T-helper 17 cell (primary cell): ENCODE measurements around the gene SEL1L. TPM values are rescaled to one million over a fixed set of nuclear protein-coding genes. Genes with fewer than 3 reads are reported as not detected.
"Not testable (repeated sequence)": the region's sequence is repeated elsewhere in the genome, so short reads cannot be mapped to it uniquely, and the experiment has no call there.

ENCODE experiments used
- ATAC-seq: fragments of 150-1000 bp; cut with Tn5 transposase; 2 replicates; pipeline ENCODE4 v1.10.0; 2021; ENCODE audit warnings: mild to moderate bottlenecking, moderate library complexity
- DNase-seq, 3 donors: peaks; one replicate each; pipeline versions ENCODE4 v3.0.0 to v3.0.0-alpha.2; 2020 to 2021
- H3K9me3 ChIP-seq: one replicate; pipeline ENCODE4 v1.7.0; 2013; ENCODE audit warnings: low read length, mild to moderate bottlenecking; ENCODE audit not compliant: control insufficient read depth, poor library complexity, severe bottlenecking
- H3K27ac Mint-ChIP-seq: one replicate; pipeline ENCODE4 v1.8.0; 2022; ENCODE audit warnings: mild to moderate bottlenecking, moderate library complexity, mixed read lengths
- H3K27me3 Mint-ChIP-seq: one replicate; pipeline ENCODE4 v1.8.0; 2022; ENCODE audit warnings: mixed read lengths
- H3K36me3 Mint-ChIP-seq: one replicate; pipeline ENCODE4 v1.8.0; 2022; ENCODE audit warnings: low read depth, mixed read lengths
- H3K4me1 Mint-ChIP-seq: one replicate; pipeline ENCODE4 v1.8.0; 2022; ENCODE audit warnings: mild to moderate bottlenecking, mixed read lengths
- H3K4me3 Mint-ChIP-seq: one replicate; pipeline ENCODE4 v1.8.0; 2022; ENCODE audit warnings: mild to moderate bottlenecking, moderate library complexity, mixed read lengths
- total RNA-seq, 4 donors: library from RNA in 2 of 4; stranded (reverse) in 2 of 4; gene quantifications; one replicate each; pipeline ENCODE4 v1.2.3 and lab custom pipeline; 2022 to 2026

Gene SEL1L
- total RNA-seq, 2 donors from 2014 or later = 44.2 to 61.1 TPM

DNA sequence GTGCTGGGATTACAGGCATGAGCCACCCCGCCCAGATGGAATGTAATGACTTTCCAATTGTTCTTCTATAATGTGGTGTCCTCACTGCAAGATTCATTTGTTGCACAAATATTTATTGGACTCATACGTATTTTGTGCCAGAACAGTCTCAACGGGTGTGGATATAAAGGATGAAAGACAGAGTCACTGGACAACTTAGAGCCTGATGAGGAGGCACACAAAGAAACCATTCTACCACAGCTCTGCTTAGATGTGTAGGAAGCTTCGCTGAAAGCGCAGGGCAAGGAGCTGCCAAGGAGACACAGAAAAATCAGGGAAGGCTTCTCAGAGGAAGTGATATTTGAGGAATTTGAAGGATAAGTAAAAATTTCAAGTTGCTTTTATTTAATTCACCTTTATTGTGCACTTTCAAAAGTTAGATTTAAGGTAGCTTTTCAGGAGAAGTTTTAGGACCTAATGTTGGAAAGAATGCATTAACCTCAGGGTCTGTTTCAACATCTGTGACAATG lies 92.0 kb downstream of the SEL1L start:
- DNase-seq (no peak), ATAC-seq (no peak)
- H3K27ac Mint-ChIP-seq = no peak overlapping the region
- H3K4me3 Mint-ChIP-seq = no peak overlapping the region
- peaks cover 80% of the 10 kb centered on the region for H3K27me3 Mint-ChIP-seq
- H3K9me3 ChIP-seq = no peaks in the 10 kb centered on the region
- no peaks in the 10 kb centered on the region for H3K36me3 Mint-ChIP-seq
- peaks cover 3% of the 10 kb centered on the region for H3K4me1 Mint-ChIP-seq

- Mint-ChIP-seq H3K27ac (no peak overlapping the region), H3K4me3 (no peak overlapping the region), H3K4me1 (peaks cover 6% of the 10 kb centered on the region), H3K27me3 (peaks cover 83% of the 10 kb centered on the region), H3K36me3 (peaks cover 2% of the 10 kb centered on the region)
- no peak for ATAC-seq
- H3K9me3 ChIP-seq = no peaks in the 10 kb centered on the region
- no peak for DNase-seq
Measured at GRCh38 chr14:81440041-81440440, 93.6 kb downstream of the SEL1L start.

- ATAC-seq (no peak), DNase-seq (no peak)
- Mint-ChIP-seq H3K27me3 (peaks cover 91% of the 10 kb centered on the region), H3K36me3 (peaks cover 2% of the 10 kb centered on the region), H3K4me1 (peaks cover 9% of the 10 kb centered on the region), H3K27ac (no peak overlapping the region), H3K4me3 (peak overlapping the region; percentile 77)
- no peaks in the 10 kb centered on the region for H3K9me3 ChIP-seq
Measured at GRCh38 chr14:81437244-81437643, 96.4 kb downstream of the SEL1L start.

DNA sequence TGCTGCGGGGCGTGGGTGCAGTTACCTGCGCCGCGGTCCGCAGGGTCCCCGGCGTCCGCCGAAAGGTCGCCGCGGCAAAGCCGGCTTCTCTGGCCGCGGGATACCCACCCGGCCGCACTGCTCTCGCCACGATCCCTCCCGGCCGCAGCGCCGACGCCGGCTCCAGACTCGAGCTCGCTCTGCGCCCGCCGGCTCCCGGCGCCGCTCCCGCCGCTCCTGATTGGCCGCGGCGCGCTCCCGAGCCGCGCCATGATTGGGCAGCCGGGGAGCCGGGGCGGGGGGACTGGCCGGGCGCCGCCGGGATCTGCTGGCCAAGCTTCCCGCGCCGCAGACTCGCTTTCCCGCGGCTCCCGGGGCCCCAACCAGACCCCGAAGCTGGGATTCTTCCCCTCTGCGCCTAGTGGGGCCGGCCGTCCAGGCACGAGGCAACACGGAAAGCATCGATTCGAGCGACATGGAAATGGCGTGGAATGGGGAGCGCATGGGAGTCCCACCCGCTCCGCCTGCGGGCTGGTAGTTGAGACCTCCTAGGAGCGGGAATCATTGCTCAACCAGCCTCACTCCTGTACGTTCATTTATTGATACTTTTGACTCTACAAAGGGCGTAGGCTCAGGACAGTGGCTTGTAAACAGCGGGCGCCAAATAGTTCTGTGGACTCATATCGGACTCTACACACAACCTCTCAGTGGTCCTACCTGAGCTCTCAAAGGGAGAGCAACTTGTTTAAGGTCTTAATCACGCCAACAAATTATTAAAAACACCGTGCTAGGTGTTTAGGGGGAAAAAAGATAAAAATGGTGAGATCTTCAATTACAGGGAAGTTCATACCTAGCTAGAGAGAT lies 97.1 kb downstream of the SEL1L start:
- ATAC-seq = peak; percentile 76
- H3K9me3 ChIP-seq = no peaks in the 10 kb centered on the region
- peak in 2 of 3 donors; percentile 14 to 19 for DNase-seq
- H3K36me3 Mint-ChIP-seq = peaks cover 2% of the 10 kb centered on the region
- H3K27me3 Mint-ChIP-seq = peaks cover 87% of the 10 kb centered on the region
- H3K27ac Mint-ChIP-seq = no peak overlapping the region
- peak overlapping the region; percentile 77 for H3K4me3 Mint-ChIP-seq
- H3K4me1 Mint-ChIP-seq = peaks cover 12% of the 10 kb centered on the region

DNA sequence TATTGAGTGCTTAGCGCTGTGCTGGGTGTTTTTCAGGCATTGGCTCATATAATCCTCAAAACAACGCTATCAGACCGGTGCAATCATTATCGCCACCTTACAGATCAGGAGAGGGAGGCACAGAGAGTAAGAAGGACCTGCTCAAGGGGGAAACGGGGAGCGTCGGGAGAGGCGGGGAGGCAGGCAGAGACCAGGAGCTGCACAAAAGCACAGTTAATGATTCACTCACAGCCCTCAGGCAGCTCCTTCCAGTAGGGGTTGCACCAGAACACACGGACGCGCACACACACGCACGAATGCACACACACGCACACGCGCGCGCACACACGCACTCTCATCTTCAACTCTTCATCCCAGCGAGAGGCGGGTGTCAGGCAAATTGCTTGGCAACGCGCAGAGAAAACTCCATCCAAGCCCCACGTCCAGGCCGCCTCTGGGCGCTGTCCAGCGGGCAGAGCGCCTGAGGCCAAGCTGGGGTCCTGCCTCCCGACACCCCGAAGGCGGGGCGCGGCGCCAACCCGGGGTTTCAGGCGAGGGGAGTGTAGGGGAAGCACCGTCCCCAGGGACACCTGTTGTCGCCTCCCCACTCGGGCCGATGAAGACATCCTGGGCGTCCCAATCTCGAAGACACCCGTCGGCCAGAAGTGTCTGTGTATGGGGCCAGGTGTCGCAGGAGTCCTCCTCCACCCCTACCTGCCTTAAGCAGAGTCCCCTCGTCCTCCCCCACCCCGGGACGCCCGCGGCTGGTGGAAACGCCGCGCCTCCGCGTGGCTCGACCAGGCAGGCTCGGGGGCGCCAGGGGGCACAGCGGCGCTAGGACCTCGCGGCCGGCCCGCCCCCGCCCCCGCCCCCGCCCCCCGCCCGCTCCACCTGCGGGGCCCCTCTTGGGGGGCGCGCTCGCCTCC lies 98.0 kb downstream of the SEL1L start:
- DNase-seq = no peak
- Mint-ChIP-seq H3K4me1 (peaks cover 12% of the 10 kb centered on the region), H3K27me3 (peaks cover 78% of the 10 kb centered on the region), H3K36me3 (peaks cover 2% of the 10 kb centered on the region), H3K4me3 (peak overlapping the region; percentile 91), H3K27ac (no peak overlapping the region)
- ATAC-seq = peak; percentile 60
- no peaks in the 10 kb centered on the region for H3K9me3 ChIP-seq

DNA sequence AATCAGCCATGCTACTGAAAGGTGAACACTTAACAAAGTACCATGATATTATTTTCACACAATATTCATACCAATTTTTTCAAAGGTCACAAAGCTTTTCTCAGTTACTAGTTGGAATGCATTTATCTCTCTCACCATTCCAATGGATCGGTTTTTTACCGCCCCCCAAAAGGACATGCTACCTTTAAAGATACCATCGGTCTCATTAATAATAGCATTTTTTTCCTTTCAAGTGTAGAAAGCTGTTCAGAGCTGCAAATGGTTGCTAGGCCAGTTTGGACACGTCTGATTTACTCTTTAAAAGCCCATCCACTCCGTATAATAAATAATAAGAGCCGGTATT lies 98.6 kb downstream of the SEL1L start:
- no peak for ATAC-seq
- Mint-ChIP-seq H3K27ac (no peak overlapping the region), H3K27me3 (peaks cover 74% of the 10 kb centered on the region)

DNA sequence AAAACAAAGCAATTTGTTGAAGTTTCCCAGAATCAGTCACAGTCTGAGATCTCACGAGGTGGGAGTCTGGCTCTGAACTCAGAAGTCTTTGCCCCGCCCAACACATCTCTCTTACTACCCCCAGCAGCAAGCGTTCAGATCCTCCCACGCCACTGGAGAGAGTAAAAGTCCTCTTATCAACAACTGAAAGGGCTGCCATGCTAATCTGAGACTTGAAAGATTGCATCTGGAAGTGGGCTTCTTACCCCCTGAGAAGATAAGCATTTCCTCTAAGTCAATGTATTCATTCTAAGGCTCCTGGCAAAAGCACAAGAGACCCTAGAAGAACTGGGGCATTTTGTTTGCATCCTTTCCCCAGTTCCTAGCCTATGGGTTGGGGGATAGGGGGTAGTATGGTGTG lies 99.4 kb downstream of the SEL1L start:
- ATAC-seq (no peak), DNase-seq (no peak)
- Mint-ChIP-seq H3K4me3 (no peak overlapping the region), H3K4me1 (peaks cover 12% of the 10 kb centered on the region), H3K27me3 (peaks cover 73% of the 10 kb centered on the region), H3K27ac (no peak overlapping the region), H3K36me3 (peaks cover 2% of the 10 kb centered on the region)
- no peaks in the 10 kb centered on the region for H3K9me3 ChIP-seq

More for the DNA sequence above, 98.6 kb downstream of the SEL1L start:
- no peak for DNase-seq
- H3K36me3 Mint-ChIP-seq = peaks cover 2% of the 10 kb centered on the region
- peaks cover 12% of the 10 kb centered on the region for H3K4me1 Mint-ChIP-seq
- peak overlapping the region; percentile 91 for H3K4me3 Mint-ChIP-seq
- no peaks in the 10 kb centered on the region for H3K9me3 ChIP-seq

DNA sequence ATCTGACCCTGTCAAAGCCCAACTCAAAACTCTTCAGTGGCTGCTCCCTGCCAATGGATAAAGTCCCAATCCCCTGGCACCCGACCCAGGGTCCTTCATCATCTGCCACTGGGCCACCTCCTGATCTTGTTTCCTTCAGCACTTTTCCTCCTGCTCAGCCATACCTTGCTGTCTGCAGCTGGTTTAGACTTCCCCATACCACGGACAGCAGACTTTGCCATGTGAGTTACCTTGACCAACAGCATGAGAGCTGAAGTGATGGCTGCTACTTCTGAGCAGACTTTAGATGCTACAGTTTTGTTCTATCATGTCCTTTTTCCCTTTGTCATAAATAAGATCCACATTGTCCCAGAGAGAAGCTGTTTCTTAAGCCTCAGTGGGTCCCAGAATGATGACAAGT lies 100.3 kb downstream of the SEL1L start:
- H3K36me3 Mint-ChIP-seq = peaks cover 2% of the 10 kb centered on the region
- no peak for DNase-seq
- H3K4me1 Mint-ChIP-seq = peaks cover 12% of the 10 kb centered on the region
- no peaks in the 10 kb centered on the region for H3K9me3 ChIP-seq
- no peak overlapping the region for H3K27ac Mint-ChIP-seq
- peaks cover 73% of the 10 kb centered on the region for H3K27me3 Mint-ChIP-seq
- no peak overlapping the region for H3K4me3 Mint-ChIP-seq
- no peak for ATAC-seq

- H3K4me1 Mint-ChIP-seq = peaks cover 14% of the 10 kb centered on the region
- H3K4me3 Mint-ChIP-seq = no peak overlapping the region
- no peaks in the 10 kb centered on the region for H3K9me3 ChIP-seq
- ATAC-seq (no peak), DNase-seq (no peak)
- no peak overlapping the region for H3K27ac Mint-ChIP-seq
- H3K36me3 Mint-ChIP-seq = peaks cover 2% of the 10 kb centered on the region
- H3K27me3 Mint-ChIP-seq = peaks cover 73% of the 10 kb centered on the region
Measured at GRCh38 chr14:81432219-81432661, 101.4 kb downstream of the SEL1L start.

DNA sequence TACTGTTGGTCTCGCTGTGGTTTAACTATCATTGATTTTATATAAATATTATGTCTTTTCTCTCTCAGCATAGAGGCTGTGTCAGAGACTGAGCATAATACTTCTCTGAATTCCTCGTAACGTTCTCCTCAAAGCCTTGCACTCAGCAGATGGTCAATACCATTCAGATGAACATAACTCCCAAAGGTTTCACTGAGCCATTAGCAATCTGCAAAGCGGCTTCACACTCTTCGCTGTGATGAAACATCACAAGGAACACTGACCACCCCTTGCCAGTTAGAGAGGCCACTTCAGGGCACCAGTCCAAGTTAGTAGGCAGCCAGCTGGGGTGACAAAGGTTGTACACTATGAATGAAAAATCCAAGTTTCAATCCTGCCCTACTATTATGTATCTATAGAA lies 103.4 kb downstream of the SEL1L start:
- DNase-seq (no peak), ATAC-seq (no peak)
- no peak overlapping the region for H3K27ac Mint-ChIP-seq
- H3K27me3 Mint-ChIP-seq = peaks cover 80% of the 10 kb centered on the region
- H3K36me3 Mint-ChIP-seq = peaks cover 3% of the 10 kb centered on the region
- H3K9me3 ChIP-seq = no peaks in the 10 kb centered on the region
- H3K4me3 Mint-ChIP-seq = no peak overlapping the region
- peaks cover 14% of the 10 kb centered on the region for H3K4me1 Mint-ChIP-seq

DNA sequence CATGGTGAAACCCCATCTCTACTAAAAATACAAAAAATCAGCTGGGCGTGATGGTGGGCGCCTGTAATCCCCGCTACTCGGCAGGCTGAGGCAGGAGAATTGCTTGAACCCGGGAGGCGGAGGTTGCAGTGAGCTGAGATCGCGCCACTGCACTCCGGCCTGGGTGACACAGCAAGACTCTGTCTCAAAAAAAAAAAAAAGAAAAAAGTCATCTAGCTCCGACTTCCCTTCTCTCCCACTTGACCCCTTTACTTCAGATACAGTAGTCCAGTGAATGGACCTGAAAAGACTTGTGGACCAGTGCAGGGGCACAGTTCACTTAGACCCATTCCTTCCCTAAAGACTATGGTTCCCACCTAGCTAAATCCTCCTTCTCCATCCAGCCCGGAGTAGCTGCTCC lies 103.9 kb downstream of the SEL1L start:
- not testable (repeated sequence) for DNase-seq, H3K9me3 ChIP-seq, ATAC-seq, H3K4me3 Mint-ChIP-seq, H3K36me3 Mint-ChIP-seq, H3K27ac Mint-ChIP-seq
- Mint-ChIP-seq H3K27me3 (peaks cover 80% of the 10 kb centered on the region), H3K4me1 (peaks cover 13% of the 10 kb centered on the region)

DNA sequence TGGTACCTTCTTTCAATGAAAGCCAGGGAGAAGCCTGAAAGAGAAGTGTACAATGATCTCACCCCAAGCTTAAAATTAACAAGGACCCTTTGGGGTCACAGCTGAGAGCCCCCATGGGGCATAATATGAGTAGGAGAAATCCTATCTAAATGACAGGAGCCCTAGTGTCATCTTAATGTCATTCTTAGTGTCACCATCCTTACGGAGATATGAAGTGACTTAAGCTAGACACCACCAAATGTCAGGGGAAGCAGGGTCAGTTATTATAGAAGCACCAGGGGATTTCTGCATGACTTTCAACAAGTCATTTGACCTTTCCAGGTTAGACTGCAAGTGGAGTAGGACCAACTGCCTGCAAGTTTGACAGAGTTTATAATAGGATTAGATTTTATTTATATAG lies 104.6 kb downstream of the SEL1L start:
- no peak for DNase-seq
- peaks cover 3% of the 10 kb centered on the region for H3K36me3 Mint-ChIP-seq
- H3K27ac Mint-ChIP-seq = no peak overlapping the region
- H3K27me3 Mint-ChIP-seq = peaks cover 75% of the 10 kb centered on the region
- no peaks in the 10 kb centered on the region for H3K9me3 ChIP-seq
- H3K4me1 Mint-ChIP-seq = peaks cover 13% of the 10 kb centered on the region
- H3K4me3 Mint-ChIP-seq = no peak overlapping the region
- no peak for ATAC-seq

- Mint-ChIP-seq H3K27ac (no peak overlapping the region), H3K4me1 (peaks cover 10% of the 10 kb centered on the region), H3K4me3 (no peak overlapping the region), H3K27me3 (peaks cover 66% of the 10 kb centered on the region), H3K36me3 (peaks cover 3% of the 10 kb centered on the region)
- no peaks in the 10 kb centered on the region for H3K9me3 ChIP-seq
- ATAC-seq (no peak), DNase-seq (no peak)
Measured at GRCh38 chr14:81427348-81428058, 106.2 kb downstream of the SEL1L start.
